HEK293T (cell line): ENCODE measurements around the gene ZXDC.

Source experiments
- FOXM1 ChIP-seq: fragments of 450-650 bp; IDR thresholded peaks from 2 replicates; pipeline ENCODE4 v1.6.1; 2017; ENCODE audit warnings: mild to moderate bottlenecking, borderline replicate concordance
- LEF1 ChIP-seq: fragments of 450-650 bp; IDR thresholded peaks from 2 replicates; pipeline ENCODE4 v1.6.1; 2017; ENCODE audit warnings: mild to moderate bottlenecking, borderline replicate concordance

- TF ChIP-seq FOXM1 (no peak), LEF1 (no peak)
These were observed 11.2 kb downstream of the ZXDC start for GRCh38 chr3:126464494-126464893.
